Measurements from ENCODE around the gene ARMC8.

GRCh38 chr3:138157743-138158142 is 29.4 kb upstream of the ARMC8 start:
- TF ChIP-seq EZH2 (IDR thresholded peaks at IDR 0.05; ENCODE audit: borderline replicate concordance, insufficient read depth, low read depth, low read length, poor library complexity, severe bottlenecking) (no peak), CTCF (IDR thresholded peaks at IDR 0.05) (no peak)

Data from B cell (primary cell).